Measurements from ENCODE around the gene DDX25.

DNA sequence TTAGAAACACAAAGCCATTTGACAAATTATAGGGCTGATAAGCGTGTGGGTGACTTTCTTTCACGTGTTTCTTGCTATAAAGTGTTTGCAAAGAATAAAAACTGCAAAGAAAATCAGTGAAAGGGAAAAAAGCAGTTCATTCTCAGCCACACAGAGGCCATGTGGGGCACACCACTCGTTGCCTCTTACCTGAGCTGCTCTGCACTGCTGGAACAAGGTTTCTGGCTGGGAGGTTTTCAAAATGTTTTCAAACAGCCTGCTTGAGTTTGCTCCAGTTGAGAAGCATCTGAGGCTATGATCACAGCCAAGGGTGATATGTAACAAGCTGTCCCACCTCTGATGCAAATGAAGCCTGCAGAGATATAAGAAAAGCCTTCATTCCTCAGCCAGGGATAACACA, 26.8 kb downstream of the DDX25 start:
- TF ChIP-seq, protein P1, sequence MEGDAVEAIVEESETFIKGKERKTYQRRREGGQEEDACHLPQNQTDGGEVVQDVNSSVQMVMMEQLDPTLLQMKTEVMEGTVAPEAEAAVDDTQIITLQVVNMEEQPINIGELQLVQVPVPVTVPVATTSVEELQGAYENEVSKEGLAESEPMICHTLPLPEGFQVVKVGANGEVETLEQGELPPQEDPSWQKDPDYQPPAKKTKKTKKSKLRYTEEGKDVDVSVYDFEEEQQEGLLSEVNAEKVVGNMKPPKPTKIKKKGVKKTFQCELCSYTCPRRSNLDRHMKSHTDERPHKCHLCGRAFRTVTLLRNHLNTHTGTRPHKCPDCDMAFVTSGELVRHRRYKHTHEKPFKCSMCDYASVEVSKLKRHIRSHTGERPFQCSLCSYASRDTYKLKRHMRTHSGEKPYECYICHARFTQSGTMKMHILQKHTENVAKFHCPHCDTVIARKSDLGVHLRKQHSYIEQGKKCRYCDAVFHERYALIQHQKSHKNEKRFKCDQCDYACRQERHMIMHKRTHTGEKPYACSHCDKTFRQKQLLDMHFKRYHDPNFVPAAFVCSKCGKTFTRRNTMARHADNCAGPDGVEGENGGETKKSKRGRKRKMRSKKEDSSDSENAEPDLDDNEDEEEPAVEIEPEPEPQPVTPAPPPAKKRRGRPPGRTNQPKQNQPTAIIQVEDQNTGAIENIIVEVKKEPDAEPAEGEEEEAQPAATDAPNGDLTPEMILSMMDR (IDR thresholded peaks at IDR 0.05 in 2 of 3, conservative IDR thresholded peaks at IDR 0.05 in 1 of 3; ENCODE audit: insufficient read depth in 2 of 3, low read depth in 1 of 3, low read length in 3 of 3): no peak
- TF ChIP-seq, protein P2, sequence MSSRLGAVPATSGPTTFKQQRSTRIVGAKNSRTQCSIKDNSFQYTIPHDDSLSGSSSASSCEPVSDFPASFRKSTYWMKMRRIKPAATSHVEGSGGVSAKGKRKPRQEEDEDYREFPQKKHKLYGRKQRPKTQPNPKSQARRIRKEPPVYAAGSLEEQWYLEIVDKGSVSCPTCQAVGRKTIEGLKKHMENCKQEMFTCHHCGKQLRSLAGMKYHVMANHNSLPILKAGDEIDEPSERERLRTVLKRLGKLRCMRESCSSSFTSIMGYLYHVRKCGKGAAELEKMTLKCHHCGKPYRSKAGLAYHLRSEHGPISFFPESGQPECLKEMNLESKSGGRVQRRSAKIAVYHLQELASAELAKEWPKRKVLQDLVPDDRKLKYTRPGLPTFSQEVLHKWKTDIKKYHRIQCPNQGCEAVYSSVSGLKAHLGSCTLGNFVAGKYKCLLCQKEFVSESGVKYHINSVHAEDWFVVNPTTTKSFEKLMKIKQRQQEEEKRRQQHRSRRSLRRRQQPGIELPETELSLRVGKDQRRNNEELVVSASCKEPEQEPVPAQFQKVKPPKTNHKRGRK (tag; IDR thresholded peaks at IDR 0.05): no peak
- no peak for TF ChIP-seq EP300 (IDR thresholded peaks at IDR 0.05; ENCODE audit: low read length)
- TF ChIP-seq ZNF584 (CRISPR knock-in tag; IDR thresholded peaks at IDR 0.05; ENCODE audit: low read depth): no peak
- TF ChIP-seq, protein P3, sequence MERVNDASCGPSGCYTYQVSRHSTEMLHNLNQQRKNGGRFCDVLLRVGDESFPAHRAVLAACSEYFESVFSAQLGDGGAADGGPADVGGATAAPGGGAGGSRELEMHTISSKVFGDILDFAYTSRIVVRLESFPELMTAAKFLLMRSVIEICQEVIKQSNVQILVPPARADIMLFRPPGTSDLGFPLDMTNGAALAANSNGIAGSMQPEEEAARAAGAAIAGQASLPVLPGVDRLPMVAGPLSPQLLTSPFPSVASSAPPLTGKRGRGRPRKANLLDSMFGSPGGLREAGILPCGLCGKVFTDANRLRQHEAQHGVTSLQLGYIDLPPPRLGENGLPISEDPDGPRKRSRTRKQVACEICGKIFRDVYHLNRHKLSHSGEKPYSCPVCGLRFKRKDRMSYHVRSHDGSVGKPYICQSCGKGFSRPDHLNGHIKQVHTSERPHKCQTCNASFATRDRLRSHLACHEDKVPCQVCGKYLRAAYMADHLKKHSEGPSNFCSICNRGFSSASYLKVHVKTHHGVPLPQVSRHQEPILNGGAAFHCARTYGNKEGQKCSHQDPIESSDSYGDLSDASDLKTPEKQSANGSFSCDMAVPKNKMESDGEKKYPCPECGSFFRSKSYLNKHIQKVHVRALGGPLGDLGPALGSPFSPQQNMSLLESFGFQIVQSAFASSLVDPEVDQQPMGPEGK (CRISPR knock-in tag; IDR thresholded peaks at IDR 0.05; ENCODE audit: borderline replicate concordance): no peak
- TF ChIP-seq ZBTB1 (CRISPR knock-in tag; IDR thresholded peaks at IDR 0.05; ENCODE audit: borderline replicate concordance, low read depth): no peak
- no peak for TF ChIP-seq ZNF12 (CRISPR knock-in tag; IDR thresholded peaks at IDR 0.05)
- no peak for TF ChIP-seq HNRNPH1 (optimal IDR thresholded peaks at IDR 0.05; ENCODE audit: low read depth, low read length)
- no peak for TF ChIP-seq ZNF23 (CRISPR knock-in tag; IDR thresholded peaks at IDR 0.05)
- TF ChIP-seq, protein P4, sequence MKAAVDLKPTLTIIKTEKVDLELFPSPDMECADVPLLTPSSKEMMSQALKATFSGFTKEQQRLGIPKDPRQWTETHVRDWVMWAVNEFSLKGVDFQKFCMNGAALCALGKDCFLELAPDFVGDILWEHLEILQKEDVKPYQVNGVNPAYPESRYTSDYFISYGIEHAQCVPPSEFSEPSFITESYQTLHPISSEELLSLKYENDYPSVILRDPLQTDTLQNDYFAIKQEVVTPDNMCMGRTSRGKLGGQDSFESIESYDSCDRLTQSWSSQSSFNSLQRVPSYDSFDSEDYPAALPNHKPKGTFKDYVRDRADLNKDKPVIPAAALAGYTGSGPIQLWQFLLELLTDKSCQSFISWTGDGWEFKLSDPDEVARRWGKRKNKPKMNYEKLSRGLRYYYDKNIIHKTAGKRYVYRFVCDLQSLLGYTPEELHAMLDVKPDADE (conservative IDR thresholded peaks at IDR 0.05; ENCODE audit: control insufficient read depth, low read depth, low read length): no peak
- TF ChIP-seq, protein P5, sequence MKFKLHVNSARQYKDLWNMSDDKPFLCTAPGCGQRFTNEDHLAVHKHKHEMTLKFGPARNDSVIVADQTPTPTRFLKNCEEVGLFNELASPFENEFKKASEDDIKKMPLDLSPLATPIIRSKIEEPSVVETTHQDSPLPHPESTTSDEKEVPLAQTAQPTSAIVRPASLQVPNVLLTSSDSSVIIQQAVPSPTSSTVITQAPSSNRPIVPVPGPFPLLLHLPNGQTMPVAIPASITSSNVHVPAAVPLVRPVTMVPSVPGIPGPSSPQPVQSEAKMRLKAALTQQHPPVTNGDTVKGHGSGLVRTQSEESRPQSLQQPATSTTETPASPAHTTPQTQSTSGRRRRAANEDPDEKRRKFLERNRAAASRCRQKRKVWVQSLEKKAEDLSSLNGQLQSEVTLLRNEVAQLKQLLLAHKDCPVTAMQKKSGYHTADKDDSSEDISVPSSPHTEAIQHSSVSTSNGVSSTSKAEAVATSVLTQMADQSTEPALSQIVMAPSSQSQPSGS (CRISPR knock-in tag; IDR thresholded peaks at IDR 0.05): no peak
- no peak for TF ChIP-seq KLF13 (tag; IDR thresholded peaks at IDR 0.05; ENCODE audit: borderline replicate concordance, low read depth)

Measured in K562 (cell line).